ENCODE results near the gene PPP2R5A.

The PPP2R5A gene

GRCh38 chr1:212261361-212261929 lies 23.8 kb upstream of the PPP2R5A start:
- TF ChIP-seq EP300 (IDR thresholded peaks at IDR 0.05; ENCODE audit: borderline replicate concordance) (no peak), NFIC (IDR thresholded peaks at IDR 0.05) (no peak), TAF1 (IDR thresholded peaks at IDR 0.05; ENCODE audit: low read depth) (no peak), TCF12 (IDR thresholded peaks at IDR 0.05; ENCODE audit: low read depth) (no peak), ZBTB7A (IDR thresholded peaks at IDR 0.05; ENCODE audit: low read depth) (no peak), CEBPB (IDR thresholded peaks at IDR 0.05) (no peak), CREB1 (IDR thresholded peaks at IDR 0.05; ENCODE audit: low read depth) (no peak), TEAD4 (IDR thresholded peaks at IDR 0.05) (no peak), EGR1 (IDR thresholded peaks at IDR 0.05) (no peak), RAD21 (IDR thresholded peaks at IDR 0.05; ENCODE audit: low read depth) (no peak), REST (IDR thresholded peaks at IDR 0.05; ENCODE audit: low read depth) (no peak), USF1 (IDR thresholded peaks at IDR 0.05) (no peak), YY1 (IDR thresholded peaks at IDR 0.05; ENCODE audit: low read depth) (no peak), FOXM1 (IDR thresholded peaks at IDR 0.05; ENCODE audit: borderline replicate concordance, low read depth) (no peak)
- TF ChIP-seq, protein P1, sequence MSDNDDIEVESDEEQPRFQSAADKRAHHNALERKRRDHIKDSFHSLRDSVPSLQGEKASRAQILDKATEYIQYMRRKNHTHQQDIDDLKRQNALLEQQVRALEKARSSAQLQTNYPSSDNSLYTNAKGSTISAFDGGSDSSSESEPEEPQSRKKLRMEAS (IDR thresholded peaks at IDR 0.05): no peak

DNA sequence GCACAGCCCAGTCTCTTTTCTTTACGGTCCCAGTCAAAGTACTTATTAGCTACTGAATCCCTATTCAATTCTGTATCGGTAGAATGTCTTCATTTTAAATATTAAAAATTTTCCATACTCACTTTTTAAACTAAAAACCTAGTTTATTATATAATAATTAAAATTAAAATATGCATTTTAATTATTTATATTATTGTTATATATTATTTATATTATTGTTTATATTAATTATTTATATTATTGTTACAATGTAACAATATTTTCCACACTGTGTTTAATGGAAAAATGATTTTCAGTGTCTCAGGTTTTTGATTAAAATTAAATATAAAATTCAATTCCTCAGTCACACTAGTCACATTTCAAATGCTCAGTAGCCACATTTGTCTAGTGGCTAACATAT lies 18.2 kb upstream of the PPP2R5A start:
- no peak for TF ChIP-seq EGR1 (IDR thresholded peaks at IDR 0.05)
- no peak for TF ChIP-seq EP300 (IDR thresholded peaks at IDR 0.05; ENCODE audit: borderline replicate concordance)
- TF ChIP-seq CREB1 (IDR thresholded peaks at IDR 0.05; ENCODE audit: low read depth): no peak
- TF ChIP-seq FOXM1 (IDR thresholded peaks at IDR 0.05; ENCODE audit: borderline replicate concordance, low read depth): no peak
- no peak for TF ChIP-seq YY1 (IDR thresholded peaks at IDR 0.05; ENCODE audit: low read depth)
- no peak for TF ChIP-seq TCF12 (IDR thresholded peaks at IDR 0.05; ENCODE audit: low read depth)
- no peak for TF ChIP-seq REST (IDR thresholded peaks at IDR 0.05; ENCODE audit: low read depth)
- TF ChIP-seq TEAD4 (IDR thresholded peaks at IDR 0.05): no peak
- TF ChIP-seq, protein P1 (IDR thresholded peaks at IDR 0.05): no peak
- TF ChIP-seq NFIC (IDR thresholded peaks at IDR 0.05): no peak
- TF ChIP-seq RAD21 (IDR thresholded peaks at IDR 0.05; ENCODE audit: low read depth): no peak
- no peak for TF ChIP-seq TAF1 (IDR thresholded peaks at IDR 0.05; ENCODE audit: low read depth)
- TF ChIP-seq USF1 (IDR thresholded peaks at IDR 0.05): no peak
- no peak for TF ChIP-seq ZBTB7A (IDR thresholded peaks at IDR 0.05; ENCODE audit: low read depth)
- TF ChIP-seq CEBPB (IDR thresholded peaks at IDR 0.05): no peak

- TF ChIP-seq TCF12 (IDR thresholded peaks at IDR 0.05; ENCODE audit: low read depth) (no peak), EP300 (IDR thresholded peaks at IDR 0.05; ENCODE audit: borderline replicate concordance) (no peak), TAF1 (IDR thresholded peaks at IDR 0.05; ENCODE audit: low read depth) (no peak), USF1 (IDR thresholded peaks at IDR 0.05) (no peak), CREB1 (IDR thresholded peaks at IDR 0.05; ENCODE audit: low read depth) (no peak), YY1 (IDR thresholded peaks at IDR 0.05; ENCODE audit: low read depth) (no peak), NFIC (IDR thresholded peaks at IDR 0.05) (no peak), RAD21 (IDR thresholded peaks at IDR 0.05; ENCODE audit: low read depth) (no peak), REST (IDR thresholded peaks at IDR 0.05; ENCODE audit: low read depth) (no peak), EGR1 (IDR thresholded peaks at IDR 0.05) (no peak), TEAD4 (IDR thresholded peaks at IDR 0.05) (no peak), FOXM1 (IDR thresholded peaks at IDR 0.05; ENCODE audit: borderline replicate concordance, low read depth) (no peak), CEBPB (IDR thresholded peaks at IDR 0.05) (no peak)
- TF ChIP-seq, protein P1 (IDR thresholded peaks at IDR 0.05): no peak
Observed at GRCh38 chr1:212267460-212267859, 17.8 kb upstream of the PPP2R5A start.
